Neutrophil (primary cell): Measurements from ENCODE around the gene OXCT2.
"Not testable (repeated sequence)": the region's sequence is repeated elsewhere in the genome, so short reads cannot be mapped to it uniquely, and the experiment has no call there.

Experiments
- H3K27ac ChIP-seq: fragments of 200-600 bp; sonication (generic); 2 replicates; pipeline ENCODE4 v1.5.1; 2016; ENCODE audit warnings: mild to moderate bottlenecking, moderate library complexity
- H3K27me3 ChIP-seq: fragments of 200-600 bp; sonication (generic); 2 replicates; pipeline ENCODE4 v1.6.0; 2016; ENCODE audit warnings: mild to moderate bottlenecking
- H3K36me3 ChIP-seq: fragments of 200-600 bp; sonication (generic); 2 replicates; pipeline ENCODE4 v1.5.1; 2017
- H3K4me1 ChIP-seq, 2 experiments: fragments of 200-600 bp in 1 of 2; sonication (generic) in 1 of 2; 1 replicate in 1 of 2; 2 replicates in 1 of 2; pipeline versions ENCODE4 v1.5.1 to v1.6.1; 2013 to 2016; ENCODE audit warnings: low read depth in 1 of 2, low read length in 1 of 2, mild to moderate bottlenecking in 1 of 2, moderate library complexity in 1 of 2; ENCODE audit not compliant: control insufficient read depth in 1 of 2, insufficient read depth in 1 of 2
- H3K4me3 ChIP-seq, 2 experiments: fragments of 200-600 bp in 1 of 2; sonication (generic) in 1 of 2; 1 replicate in 1 of 2; 2 replicates in 1 of 2; pipeline ENCODE4 v1.5.1; 2013 to 2016; ENCODE audit warnings: low read depth in 1 of 2, low read length in 1 of 2, mild to moderate bottlenecking in 1 of 2, moderate library complexity in 1 of 2
- H3K9me3 ChIP-seq: fragments of 200-600 bp; sonication (generic); 2 replicates; pipeline ENCODE4 v1.5.1; 2016
- TF ChIP-seq, protein P1 (sequence below): fragments of 200-600 bp; sonication (generic); IDR thresholded peaks from 2 replicates; pipeline ENCODE4 v1.5.1; 2016; ENCODE audit warnings: antibody characterized with exemption

The OXCT2 gene

DNA sequence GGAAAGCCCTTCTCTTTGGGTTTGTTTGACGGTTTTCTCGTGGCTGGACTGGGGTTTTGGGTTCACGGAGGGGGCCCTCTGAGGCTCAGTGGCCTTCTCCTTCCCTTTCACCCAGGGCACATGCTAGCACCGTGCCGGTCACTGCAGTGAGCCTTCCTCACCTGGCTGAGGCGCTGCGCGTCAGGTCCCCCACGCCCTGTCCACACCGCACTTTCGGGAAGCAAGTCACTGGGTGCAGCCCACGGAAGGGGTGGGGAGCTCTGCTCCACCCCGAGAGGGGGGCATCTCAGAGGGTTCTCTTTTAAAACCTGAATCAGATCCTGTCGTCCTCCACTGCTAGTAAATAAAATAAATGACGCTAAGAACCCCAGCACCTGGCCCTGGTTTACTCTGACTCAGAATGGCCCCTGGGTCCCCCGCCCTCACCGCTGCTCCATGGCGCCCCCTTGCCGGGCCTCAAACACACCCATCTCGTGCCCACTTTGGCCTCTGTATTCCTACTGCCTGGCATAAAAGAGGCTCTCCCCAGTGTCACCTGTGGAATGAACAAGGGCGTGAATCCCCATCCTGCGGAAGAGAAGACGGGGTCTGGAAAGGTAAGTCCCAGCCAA is 2.3 kb upstream of the OXCT2 start:
- H3K36me3 ChIP-seq, H3K4me1 ChIP-seq, H3K27ac ChIP-seq, H3K9me3 ChIP-seq, H3K4me3 ChIP-seq: not testable (repeated sequence)
- H3K27me3 ChIP-seq = peaks cover 24% of the 10 kb centered on the region

DNA sequence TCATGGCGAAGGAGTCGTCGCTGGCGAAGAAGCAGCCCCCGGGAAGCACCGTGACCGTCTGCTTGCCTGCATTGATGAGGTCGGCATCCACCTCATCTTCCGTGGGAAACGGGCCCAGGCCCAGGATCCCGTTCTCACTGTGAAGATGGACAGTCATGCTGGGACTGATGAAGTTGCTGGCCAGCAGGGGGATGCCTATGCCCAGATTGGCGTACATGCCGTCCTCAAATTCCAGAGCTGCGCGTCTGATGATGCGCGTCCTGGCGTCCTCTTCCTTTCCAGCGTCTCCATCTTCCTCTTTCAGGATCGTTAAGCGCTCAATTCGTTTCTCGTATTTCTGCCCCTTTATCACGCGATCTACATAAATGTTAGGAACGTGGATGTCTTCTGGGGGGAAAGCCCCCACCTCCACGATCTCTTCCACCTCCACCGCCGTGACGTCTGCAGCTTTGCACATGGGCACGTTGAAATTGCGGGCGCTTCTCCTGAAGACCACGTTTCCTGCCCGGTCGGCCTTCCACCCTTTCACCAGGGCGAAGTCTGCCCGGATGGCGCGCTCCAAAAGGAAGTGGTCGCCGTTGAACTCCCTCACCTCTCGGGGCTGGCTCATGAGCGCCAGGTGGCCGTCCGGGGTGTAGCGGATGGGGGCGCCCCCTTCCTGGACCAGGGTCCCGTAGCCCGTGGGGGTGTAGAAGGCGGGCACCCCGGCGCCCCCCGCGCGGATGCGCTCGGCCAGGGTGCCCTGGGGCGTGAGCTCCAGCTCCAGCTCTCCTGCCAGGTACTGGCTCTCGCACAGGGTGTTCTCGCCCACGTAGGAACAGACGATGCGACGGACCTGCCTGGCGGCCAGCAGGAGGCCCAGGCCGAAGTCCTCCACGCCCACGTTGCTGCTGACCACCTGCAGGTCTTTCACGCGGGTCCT is 787 bp downstream of the OXCT2 start:
- peaks cover 21% of the 10 kb centered on the region for H3K27me3 ChIP-seq
- not testable (repeated sequence) for H3K9me3 ChIP-seq, H3K4me3 ChIP-seq, H3K4me1 ChIP-seq, H3K27ac ChIP-seq, H3K36me3 ChIP-seq

DNA sequence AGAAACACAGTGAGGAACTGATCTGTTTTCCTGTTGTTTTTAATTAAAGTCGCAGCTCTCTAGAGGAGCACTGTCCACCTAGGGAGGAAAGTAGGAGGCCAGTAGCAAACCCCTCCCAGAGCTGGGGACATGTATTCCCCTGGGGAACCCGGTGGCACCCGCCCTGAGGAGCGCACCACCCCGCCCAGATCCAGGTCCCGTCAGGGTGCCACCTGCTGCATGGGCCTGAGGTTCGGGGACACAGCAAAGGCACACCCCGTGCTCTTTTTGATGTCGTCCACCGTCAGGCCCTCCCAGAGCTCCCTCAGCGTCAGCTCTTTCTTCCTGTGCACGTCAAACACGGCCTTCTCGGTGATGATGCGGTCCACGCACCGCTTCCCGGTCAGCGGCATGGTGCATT is 1.6 kb downstream of the OXCT2 start:
- not testable (repeated sequence) for H3K36me3 ChIP-seq, H3K4me1 ChIP-seq, H3K9me3 ChIP-seq, H3K4me3 ChIP-seq, H3K27ac ChIP-seq
- H3K27me3 ChIP-seq = peaks cover 21% of the 10 kb centered on the region

DNA sequence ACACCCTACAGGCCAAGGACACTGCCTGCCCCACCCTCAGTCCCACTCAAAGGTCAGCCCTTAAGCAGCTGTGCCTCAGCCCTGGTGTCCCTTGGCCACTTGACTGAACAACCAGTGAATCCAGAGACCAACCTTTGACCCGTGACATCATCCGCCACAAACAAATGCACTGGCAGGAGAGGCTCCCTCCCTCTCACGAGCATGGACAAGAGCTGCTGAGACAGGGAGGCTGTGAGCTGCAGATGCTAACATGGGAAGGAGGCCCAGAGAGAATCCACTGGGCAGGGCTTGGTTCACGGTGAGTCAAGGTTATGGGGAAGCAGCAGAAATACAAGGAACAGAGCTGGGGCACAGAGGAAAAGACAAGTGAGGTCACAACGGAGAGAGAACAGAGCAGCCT is 4.7 kb downstream of the OXCT2 start:
- not testable (repeated sequence) for H3K4me1 ChIP-seq, H3K27ac ChIP-seq, H3K36me3 ChIP-seq, H3K4me3 ChIP-seq, H3K9me3 ChIP-seq
- H3K27me3 ChIP-seq = peaks cover 18% of the 10 kb centered on the region

DNA sequence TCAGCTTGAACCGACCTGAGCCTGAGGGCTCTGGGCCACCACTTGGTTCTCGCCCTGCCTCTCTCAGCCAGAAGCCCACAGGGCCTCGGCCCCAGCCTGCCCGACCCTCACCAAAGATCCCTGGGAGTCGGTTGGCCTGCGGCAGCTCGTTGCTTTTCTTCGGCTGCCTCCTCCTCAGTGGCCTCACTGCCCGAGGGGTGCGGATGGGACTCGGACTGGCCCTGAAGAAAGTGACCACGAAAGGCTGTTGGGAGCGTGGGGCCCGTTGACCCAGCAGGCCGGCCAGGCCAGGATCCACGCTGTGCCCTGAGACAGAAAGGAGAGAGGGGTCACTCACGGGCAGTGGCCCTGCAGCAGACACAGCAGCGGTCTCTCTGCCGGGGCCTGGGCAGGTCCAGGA is 6.6 kb downstream of the OXCT2 start:
- not testable (repeated sequence) for H3K9me3 ChIP-seq, H3K4me1 ChIP-seq, H3K36me3 ChIP-seq, H3K4me3 ChIP-seq, H3K27ac ChIP-seq, H3K27me3 ChIP-seq

DNA sequence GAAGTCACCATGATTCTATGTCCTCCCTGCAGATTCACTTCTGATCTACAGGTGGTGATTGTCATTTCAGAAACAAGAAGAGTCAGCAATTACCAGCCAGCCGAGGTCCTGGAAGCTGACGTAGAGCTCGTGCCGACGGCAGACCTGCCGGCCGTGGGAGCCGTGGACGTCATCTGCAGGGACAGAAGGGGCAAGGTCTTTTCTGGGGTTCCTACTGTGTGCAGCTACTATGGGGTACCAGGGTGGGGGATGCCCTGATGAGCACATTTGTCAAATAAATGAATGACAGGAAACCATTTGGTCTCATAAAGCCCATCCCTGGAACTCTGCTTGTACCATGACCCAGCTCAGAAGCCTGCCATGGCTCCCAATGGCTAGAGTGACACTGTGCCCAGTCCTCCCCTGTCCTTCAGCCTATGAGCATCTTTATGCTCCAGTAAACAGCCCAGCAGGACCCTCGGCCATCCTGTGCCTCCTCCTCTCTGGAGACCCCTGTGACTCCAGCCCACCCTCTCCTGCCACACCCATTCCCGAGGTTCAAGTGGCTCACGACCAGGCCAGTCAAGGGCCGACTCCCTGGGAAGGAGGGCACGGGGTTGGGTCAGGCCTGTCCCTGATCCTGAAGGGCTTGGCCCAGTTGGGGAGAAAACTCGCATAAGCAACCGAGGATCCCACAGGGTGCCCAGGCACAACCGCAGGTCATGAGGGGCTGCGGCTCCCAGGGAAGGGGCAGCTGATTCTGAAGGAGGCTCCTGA is 7.4 kb downstream of the OXCT2 start:
- not testable (repeated sequence) for H3K36me3 ChIP-seq, H3K9me3 ChIP-seq, H3K4me3 ChIP-seq, H3K27me3 ChIP-seq, H3K4me1 ChIP-seq, H3K27ac ChIP-seq

DNA sequence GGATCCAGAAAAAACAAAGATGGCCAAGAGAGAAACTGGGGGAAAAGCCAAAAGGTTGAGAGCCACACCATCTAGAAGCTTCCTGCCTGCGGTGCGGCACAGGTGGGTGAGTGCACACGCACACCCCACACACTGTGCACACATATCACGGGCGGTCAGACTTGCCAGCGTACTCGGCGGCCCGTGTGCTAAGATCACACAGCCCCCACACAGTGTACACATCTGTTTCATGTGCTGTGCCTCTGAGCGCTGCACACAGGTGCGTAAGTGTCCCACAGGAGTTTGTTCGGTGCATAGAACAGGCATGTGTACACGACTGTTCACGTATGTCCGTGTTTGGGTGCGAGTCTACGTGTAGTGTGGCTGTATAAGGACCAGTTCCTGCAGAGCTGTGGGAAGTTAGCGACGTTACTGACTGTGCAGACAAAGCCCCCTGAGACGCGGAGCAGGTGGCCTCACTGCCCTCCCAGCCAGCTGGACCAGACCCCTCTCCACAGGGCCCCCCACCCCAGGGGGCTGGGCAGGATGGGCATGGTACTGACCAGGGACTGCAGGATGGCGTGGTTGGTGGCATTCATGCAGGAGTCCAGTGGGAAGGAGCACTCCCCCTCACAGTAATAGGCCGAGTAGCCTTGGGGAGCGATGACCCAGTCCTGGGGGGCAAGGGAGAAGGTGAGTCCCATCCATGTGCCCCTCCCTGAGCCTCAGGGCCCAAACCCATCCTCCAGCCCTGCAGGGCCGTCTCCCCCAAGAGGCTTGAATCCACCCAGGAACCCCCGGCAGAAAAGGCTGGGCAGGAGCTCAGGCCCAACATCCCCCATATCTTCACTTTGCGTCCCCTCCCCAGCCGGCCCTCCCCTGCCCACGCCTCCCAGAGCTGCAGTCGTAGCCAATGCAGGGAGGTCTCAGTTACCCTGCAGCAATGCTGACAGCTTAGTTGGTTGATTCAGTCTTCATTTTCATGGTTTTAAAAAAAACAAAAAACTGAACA is 8.3 kb downstream of the OXCT2 start:
- no peaks in the 10 kb centered on the region for H3K4me1 ChIP-seq
- no peaks in the 10 kb centered on the region for H3K27me3 ChIP-seq
- H3K27ac ChIP-seq = no peak overlapping the region
- H3K4me3 ChIP-seq = no peak overlapping the region
- TF ChIP-seq, protein P1, sequence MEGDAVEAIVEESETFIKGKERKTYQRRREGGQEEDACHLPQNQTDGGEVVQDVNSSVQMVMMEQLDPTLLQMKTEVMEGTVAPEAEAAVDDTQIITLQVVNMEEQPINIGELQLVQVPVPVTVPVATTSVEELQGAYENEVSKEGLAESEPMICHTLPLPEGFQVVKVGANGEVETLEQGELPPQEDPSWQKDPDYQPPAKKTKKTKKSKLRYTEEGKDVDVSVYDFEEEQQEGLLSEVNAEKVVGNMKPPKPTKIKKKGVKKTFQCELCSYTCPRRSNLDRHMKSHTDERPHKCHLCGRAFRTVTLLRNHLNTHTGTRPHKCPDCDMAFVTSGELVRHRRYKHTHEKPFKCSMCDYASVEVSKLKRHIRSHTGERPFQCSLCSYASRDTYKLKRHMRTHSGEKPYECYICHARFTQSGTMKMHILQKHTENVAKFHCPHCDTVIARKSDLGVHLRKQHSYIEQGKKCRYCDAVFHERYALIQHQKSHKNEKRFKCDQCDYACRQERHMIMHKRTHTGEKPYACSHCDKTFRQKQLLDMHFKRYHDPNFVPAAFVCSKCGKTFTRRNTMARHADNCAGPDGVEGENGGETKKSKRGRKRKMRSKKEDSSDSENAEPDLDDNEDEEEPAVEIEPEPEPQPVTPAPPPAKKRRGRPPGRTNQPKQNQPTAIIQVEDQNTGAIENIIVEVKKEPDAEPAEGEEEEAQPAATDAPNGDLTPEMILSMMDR = no peak
- no peaks in the 10 kb centered on the region for H3K9me3 ChIP-seq
- H3K36me3 ChIP-seq = peaks cover 15% of the 10 kb centered on the region
